Left kidney (tissue), 8 donors: Measurements from ENCODE around the gene PRRC1. TPM values are rescaled to one million over a fixed set of nuclear protein-coding genes. Genes with fewer than 3 reads are reported as not detected.

Experiments
- DNase-seq: peaks from one replicate; pipeline ENCODE4 v3.0.0-alpha.2; 2013
- long read RNA-seq, 8 donors: transcript quantifications; one replicate each; lab custom pipeline, GENCODE V29; 2026
- polyA plus RNA-seq: library from polyadenylated mRNA; unstranded; fragments of 120-200 nt; gene quantifications from one replicate; pipeline ENCODE4 v1.2.1, GENCODE V29; 2013; ENCODE audit not compliant: insufficient read length

PRRC1 gene
- 95.7 TPM for polyA plus RNA-seq
- long read RNA-seq, donor 1, full-length matches to known transcripts = 12 of 67 reads
- long read RNA-seq, donor 1, partial matches to known transcripts = 55 of 67 reads
- long read RNA-seq, donor 1, other reads (novel, unspliced or antisense) = 0 of 67 reads
- long read RNA-seq, donor 2, full-length matches to known transcripts = 24 of 40 reads
- long read RNA-seq, donor 2, partial matches to known transcripts = 16 of 40 reads
- long read RNA-seq, donor 2, other reads (novel, unspliced or antisense) = 0 of 40 reads
- long read RNA-seq, donor 3, full-length matches to known transcripts = 10 of 29 reads
- long read RNA-seq, donor 3, partial matches to known transcripts = 19 of 29 reads
- long read RNA-seq, donor 3, other reads (novel, unspliced or antisense) = 0 of 29 reads
- long read RNA-seq, donor 4 = 0 reads
- long read RNA-seq, donor 5, full-length matches to known transcripts = 13 of 13 reads
- long read RNA-seq, donor 5, partial matches to known transcripts = 0 of 13 reads
- long read RNA-seq, donor 5, other reads (novel, unspliced or antisense) = 0 of 13 reads
- long read RNA-seq, donor 6, full-length matches to known transcripts = 18 of 30 reads
- long read RNA-seq, donor 6, partial matches to known transcripts = 12 of 30 reads
- long read RNA-seq, donor 6, other reads (novel, unspliced or antisense) = 0 of 30 reads
- long read RNA-seq, donor 7, full-length matches to known transcripts = 12 of 22 reads
- long read RNA-seq, donor 7, partial matches to known transcripts = 10 of 22 reads
- long read RNA-seq, donor 7, other reads (novel, unspliced or antisense) = 0 of 22 reads
- long read RNA-seq, donor 8, full-length matches to known transcripts = 7 of 7 reads
- long read RNA-seq, donor 8, partial matches to known transcripts = 0 of 7 reads
- long read RNA-seq, donor 8, other reads (novel, unspliced or antisense) = 0 of 7 reads

GRCh38 chr5:127517480-127518318 is at the start of gene PRRC1:
Gene PRRC1, plus strand, starts transcription at chr5:127517640. Its CDS starts 5,840 bp downstream, at chr5:127523480.
- peak; percentile 74 for DNase-seq

- no peak for DNase-seq
Observed at GRCh38 chr5:127471211-127471610, 46.2 kb upstream of the PRRC1 start.

- DNase-seq = no peak
Observed at GRCh38 chr5:127472700-127473099, 44.7 kb upstream of the PRRC1 start.

- no peak for DNase-seq
Observed at GRCh38 chr5:127486471-127486870, 31.0 kb upstream of the PRRC1 start.

- peak; percentile 61 for DNase-seq
Observed at GRCh38 chr5:127492854-127493738, 24.3 kb upstream of the PRRC1 start.

GRCh38 chr5:127498548-127498947 is 18.9 kb upstream of the PRRC1 start:
- DNase-seq = no peak

GRCh38 chr5:127505905-127506304 is 11.5 kb upstream of the PRRC1 start:
- DNase-seq = no peak

GRCh38 chr5:127506616-127507015 is 10.8 kb upstream of the PRRC1 start:
- no peak for DNase-seq

GRCh38 chr5:127508644-127509373 is 8.6 kb upstream of the PRRC1 start:
- no peak for DNase-seq

GRCh38 chr5:127513408-127513970 is 4.0 kb upstream of the PRRC1 start:
- DNase-seq = no peak

GRCh38 chr5:127514816-127515215 is 2.6 kb upstream of the PRRC1 start:
- no peak for DNase-seq

- no peak for DNase-seq
Observed at GRCh38 chr5:127515693-127516440, 1.6 kb upstream of the PRRC1 start.

GRCh38 chr5:127517110-127517479 is 345 bp upstream of the PRRC1 start:
- DNase-seq = no peak

- DNase-seq = no peak
Observed at GRCh38 chr5:127518319-127518621, 830 bp downstream of the PRRC1 start.

GRCh38 chr5:127519527-127519926 is 2.1 kb downstream of the PRRC1 start:
- no peak for DNase-seq

GRCh38 chr5:127521138-127521770 is 3.8 kb downstream of the PRRC1 start:
- DNase-seq = no peak

GRCh38 chr5:127525181-127525580 is 7.7 kb downstream of the PRRC1 start:
- no peak for DNase-seq

GRCh38 chr5:127529904-127530682 is 12.7 kb downstream of the PRRC1 start:
- DNase-seq = no peak
